GM21737 (cell line): ENCODE data around the gene EDNRB.
"Not testable (repeated sequence)": the region's sequence is repeated elsewhere in the genome, so short reads cannot be mapped to it uniquely, and the experiment has no call there.

Source experiments
- ATAC-seq: cut with Tn5 transposase; IDR thresholded peaks from one replicate; pipeline ENCODE4 v1.9.1; 2021; ENCODE audit warnings: mild to moderate bottlenecking, moderate library complexity; ENCODE audit not compliant: unreplicated experiment

The EDNRB gene

DNA sequence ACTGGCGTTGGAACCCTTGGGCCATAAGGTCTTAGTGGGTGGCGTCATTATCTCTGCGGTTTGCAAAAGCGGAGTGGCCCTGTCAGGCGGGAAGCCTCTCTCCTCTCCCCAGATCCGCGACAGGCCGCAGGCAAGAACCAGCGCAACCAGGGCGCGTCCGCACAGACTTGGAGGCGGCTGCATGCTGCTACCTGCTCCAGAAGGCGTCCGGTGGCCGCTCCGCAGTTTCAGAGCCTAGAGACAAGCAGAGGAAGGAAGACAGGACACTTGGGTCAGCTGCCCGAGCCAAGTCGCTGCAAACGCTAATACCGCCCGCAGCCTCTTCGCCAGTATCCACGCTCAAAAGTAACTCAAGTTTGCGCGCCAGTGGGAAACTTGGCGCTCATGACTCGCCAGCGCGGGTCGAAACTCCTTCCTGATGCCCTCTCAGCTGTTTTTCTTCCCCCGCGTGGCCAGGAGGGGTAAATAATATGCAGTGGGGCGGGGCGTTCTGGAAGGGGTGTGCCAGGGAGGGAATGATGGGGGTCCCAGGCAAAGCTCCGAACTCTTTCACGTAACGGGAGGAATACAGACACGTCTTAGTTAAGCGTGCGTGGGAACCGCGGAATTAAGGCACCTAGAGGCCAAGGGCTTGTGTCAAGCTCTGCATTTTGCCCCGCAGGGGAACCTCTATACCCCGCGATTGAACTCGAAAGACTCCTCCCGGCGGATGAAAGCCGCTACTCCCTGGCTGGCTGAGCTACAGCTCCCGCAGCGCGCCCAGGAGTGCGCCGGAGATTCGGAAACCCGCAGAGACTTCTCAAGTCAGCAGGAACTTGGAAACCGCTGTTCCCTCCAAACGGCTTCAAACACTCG lies at the start of gene EDNRB:
Gene EDNRB (minus strand): TSS at position 441 of the 855 bp plus-strand sequence. CDS start 258 bp downstream, at position 183.
- ATAC-seq = no peak

GRCh38 chr13:77966671-77967070 lies 48.0 kb upstream of the EDNRB start:
- no peak for ATAC-seq

- no peak for ATAC-seq
Observed at GRCh38 chr13:77952737-77953136, 34.1 kb upstream of the EDNRB start.

GRCh38 chr13:77952276-77952675 lies 33.6 kb upstream of the EDNRB start:
- ATAC-seq = no peak

DNA sequence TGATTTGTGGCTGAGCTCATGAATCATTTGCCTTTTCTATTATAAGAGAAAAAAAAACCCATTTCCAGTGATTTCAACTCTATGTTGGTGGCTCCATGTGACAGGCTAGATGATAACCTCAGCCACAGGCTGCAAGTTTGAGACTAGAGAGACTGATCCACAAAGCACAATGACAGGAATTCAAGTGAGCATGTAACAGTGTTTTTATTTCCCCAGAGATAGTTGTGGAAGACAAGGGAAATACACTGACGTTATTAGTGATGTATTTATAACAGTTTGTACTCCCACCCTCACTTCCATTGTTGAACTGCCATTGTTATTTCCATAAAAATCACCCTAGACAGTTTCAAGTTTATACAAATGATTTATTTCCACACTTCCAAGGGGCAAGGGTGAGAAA lies 27.9 kb upstream of the EDNRB start:
- no peak for ATAC-seq

DNA sequence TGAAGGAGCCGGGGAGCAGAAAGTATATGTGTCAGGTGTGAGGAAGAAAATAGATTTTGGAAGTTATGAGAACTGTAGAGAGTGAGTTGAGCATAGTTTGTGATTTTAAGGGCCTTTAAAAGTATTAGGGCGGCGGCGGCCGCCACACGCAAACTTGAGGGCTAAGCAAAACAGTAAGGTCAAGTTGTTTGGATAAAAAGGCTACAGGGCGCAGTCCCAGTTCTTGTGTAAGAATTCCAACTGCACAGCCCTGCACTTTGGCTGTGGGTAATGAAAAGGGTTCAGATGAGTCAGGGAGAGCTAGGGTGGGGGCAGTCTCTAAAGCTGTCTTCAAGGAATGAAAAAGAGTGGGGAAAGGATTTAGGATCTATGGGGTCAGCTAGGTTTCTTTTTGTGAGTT lies 16.4 kb upstream of the EDNRB start:
- not testable (repeated sequence) for ATAC-seq

GRCh38 chr13:77930430-77930829 lies 11.8 kb upstream of the EDNRB start:
- ATAC-seq = peak; percentile 87

GRCh38 chr13:77928909-77929308 lies 10.3 kb upstream of the EDNRB start:
- peak; percentile 81 for ATAC-seq

DNA sequence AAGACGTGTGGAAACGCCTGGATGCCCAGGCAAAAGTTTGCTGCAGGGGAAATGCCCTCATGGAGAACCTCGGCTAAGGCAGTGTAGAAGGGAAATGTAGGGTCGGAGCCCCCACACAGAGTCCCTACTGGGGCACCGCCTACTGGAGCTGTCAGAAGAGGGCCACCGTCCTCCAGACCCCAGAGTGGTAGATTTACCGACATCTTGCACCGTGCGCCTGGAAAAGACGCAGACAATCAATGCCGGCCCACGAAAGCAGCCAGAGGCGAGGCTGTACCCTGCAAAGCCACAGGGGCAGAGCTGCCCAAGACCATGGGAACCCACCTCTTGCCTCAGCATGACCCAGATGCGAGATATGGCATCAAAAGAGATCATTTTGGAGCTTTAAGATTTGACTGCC lies 7.0 kb upstream of the EDNRB start:
- no peak for ATAC-seq

DNA sequence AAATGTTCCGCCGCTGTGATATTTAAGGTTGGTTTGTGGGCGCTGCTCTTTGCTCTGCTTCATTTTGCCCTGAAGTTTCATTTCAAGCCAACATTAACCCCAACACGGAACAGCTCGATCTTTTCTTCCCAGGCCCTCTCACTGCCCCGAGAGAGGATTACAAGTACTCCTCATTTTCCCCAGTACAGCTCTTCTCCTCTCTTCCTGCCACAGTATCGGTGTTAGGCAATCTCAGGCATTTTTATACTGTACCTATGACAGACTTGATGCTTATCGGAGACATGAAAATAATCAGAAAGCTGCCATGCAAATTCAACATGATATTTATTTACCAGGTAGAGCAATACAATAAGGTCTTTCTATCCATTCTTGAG lies 1.3 kb upstream of the EDNRB start:
- ATAC-seq = no peak

- ATAC-seq = no peak
Observed at GRCh38 chr13:77919246-77919920, 752 bp upstream of the EDNRB start.

- no peak for ATAC-seq
Observed at GRCh38 chr13:77916488-77916887, 2.1 kb downstream of the EDNRB start.

DNA sequence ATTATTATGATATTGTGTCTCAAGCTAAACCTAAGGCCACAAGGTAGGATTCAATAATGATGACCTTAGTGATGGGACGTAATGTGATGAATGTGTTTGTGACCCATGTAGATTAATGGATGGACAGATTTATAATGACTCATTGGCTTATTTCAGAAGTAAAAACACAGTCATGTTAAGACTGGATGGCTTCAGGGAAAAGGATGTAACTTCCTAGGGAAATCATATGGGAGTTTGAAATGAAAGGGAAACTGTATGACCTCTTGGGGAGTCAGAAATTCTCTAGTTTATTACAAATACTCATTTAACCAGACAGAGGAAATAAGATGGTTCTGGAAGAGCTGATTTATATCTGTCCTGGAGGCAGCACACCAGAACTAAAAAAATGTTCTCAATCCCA lies 2.9 kb downstream of the EDNRB start:
- ATAC-seq = no peak

GRCh38 chr13:77913003-77913402 lies 5.6 kb downstream of the EDNRB start:
- no peak for ATAC-seq

DNA sequence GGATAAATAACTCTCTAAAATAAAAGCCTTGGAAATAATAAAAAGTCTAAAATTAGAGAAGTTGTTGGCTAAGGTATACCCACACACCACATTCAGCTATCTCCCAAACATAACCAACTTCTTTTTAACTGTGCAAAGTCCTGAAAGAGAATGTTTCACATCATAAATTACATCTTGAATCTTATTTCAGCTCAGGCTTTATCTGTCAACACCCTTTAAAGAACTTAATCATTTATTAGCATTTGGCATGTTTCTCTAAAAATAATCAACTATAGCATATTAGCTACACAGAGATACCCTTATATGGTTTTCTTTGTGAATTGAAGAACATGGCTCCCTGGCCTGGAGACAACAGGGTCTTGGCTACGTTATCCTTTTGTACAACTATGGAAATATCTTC lies 6.9 kb downstream of the EDNRB start:
- ATAC-seq = no peak

GRCh38 chr13:77909827-77910226 lies 8.8 kb downstream of the EDNRB start:
- ATAC-seq = no peak

DNA sequence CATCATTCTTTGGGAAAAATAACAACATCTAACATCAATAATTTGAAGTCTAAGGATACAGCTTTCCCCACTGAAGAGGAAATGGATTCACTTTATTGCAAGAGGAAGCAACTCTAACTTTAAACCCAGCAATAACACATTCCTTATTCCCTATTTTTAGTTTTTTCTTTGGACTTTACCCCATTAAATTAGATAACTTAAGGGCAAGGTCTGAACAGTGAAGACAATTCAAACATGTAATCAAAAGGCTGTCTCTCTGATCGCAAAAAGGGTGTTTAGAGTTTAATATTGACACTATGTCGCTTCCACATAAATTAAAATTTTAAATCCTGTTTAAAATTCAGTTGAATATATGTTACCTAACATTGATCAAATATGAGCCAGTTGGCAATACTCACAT lies 10.1 kb downstream of the EDNRB start:
- no peak for ATAC-seq

GRCh38 chr13:77907666-77908341 lies 10.8 kb downstream of the EDNRB start:
- ATAC-seq = no peak

DNA sequence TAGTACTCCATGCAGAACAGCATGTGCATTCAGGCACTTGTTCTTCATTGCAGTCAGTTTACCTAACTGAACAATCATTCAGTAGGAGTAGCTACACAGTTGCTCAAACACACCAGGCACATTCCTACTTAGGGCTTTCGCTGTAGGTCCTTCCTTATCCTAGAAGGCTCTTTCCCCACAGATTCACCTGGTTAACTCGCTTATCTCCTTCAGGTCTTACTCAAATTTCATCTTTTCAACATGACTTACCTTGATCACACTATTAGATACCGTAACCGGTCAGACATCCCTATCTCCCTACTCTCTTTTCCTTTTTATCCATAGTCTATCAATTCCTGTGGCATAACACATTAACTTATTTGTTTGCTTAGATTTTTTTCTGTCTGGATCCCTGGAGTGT lies 14.6 kb downstream of the EDNRB start:
- no peak for ATAC-seq

DNA sequence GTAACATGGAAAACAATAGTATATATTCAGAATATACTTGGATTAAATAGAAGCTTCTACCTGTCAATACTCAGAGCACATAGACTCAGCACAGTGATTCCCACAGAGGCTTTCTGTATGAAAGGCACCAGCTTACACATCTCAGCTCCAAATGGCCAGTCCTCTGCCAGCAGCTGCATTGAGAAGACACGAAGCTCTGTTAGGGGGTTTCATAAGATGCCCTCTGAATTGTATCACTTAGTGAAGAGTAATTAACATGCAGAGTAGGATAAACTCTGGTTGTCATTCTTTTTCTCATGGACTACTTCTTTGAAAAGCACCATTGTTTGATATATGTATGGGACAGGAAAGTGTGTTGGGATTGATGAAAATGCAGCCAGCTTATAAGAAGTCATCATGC lies 15.2 kb downstream of the EDNRB start:
- no peak for ATAC-seq

DNA sequence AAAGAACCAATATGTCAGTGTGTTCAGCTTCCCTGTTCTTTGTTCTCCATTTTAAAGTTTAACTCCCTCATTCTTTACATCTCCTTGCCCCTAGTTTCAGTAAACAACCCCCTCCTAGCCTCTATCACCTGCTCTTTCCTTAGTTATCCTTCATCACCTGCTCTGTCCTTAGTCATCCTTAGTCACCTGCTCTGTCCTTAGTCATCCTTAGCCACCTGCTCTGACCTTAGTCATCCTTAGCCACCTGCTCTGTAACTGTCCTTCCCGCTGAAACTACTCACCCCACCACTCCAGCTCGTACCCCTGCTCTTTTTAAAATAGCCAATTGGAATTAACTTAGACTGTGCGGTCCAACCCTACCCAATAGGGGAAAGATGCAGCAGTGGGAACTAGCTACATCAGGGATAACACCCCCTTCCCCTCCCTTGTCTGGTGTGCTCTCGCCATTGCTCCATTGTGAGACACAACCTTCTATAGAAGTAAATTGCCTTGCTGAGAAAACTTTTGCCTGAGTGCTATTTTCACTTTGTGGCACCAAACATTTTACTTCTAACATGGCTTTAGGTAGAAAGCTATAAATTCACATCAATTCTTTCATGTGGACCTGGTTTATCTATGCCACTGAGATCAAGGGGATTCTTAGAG lies 16.2 kb downstream of the EDNRB start:
- ATAC-seq = no peak
